Heart left ventricle (tissue), 16 donors: ENCODE results near the gene CYP3A4. TPM values are rescaled to one million over a fixed set of nuclear protein-coding genes. Genes with fewer than 3 reads are reported as not detected.

ENCODE experiments used
- ATAC-seq, 4 donors: fragments of 200-7000 bp; cut with Tn5 transposase; one replicate each; pipeline ENCODE4 v1.9.1; 2020 to 2022; ENCODE audit warnings: moderate library complexity in 4 of 4, mild to moderate bottlenecking in 3 of 4, moderate number of reproducible peaks in 1 of 4
- DNase-seq, 5 donors: peaks; one replicate each; pipeline ENCODE4 v3.0.0-alpha.2; 2020
- H3K27ac ChIP-seq, 12 donors: fragments of 200-600 bp; sonication (generic) in 4 of 12; one replicate each; pipeline versions ENCODE4 v1.5.0 to v1.8.0; 2016 to 2022; ENCODE audit warnings: mild to moderate bottlenecking in 2 of 12
- H3K27me3 ChIP-seq, 9 donors: fragments of 200-600 bp; sonication (generic) in 2 of 9; one replicate each; pipeline versions ENCODE4 v1.5.1 to v1.8.0; 2016 to 2022; ENCODE audit warnings: mild to moderate bottlenecking in 3 of 9
- H3K36me3 ChIP-seq, 9 donors: fragments of 200-600 bp; sonication (generic) in 2 of 9; one replicate each; pipeline versions ENCODE4 v1.5.0 to v1.8.0; 2018 to 2022; ENCODE audit warnings: mild to moderate bottlenecking in 2 of 9
- H3K4me1 ChIP-seq, 12 donors: fragments of 200-600 bp; sonication (generic) in 4 of 12; one replicate each; pipeline versions ENCODE4 v1.5.0 to v1.8.0; 2016 to 2022; ENCODE audit warnings: mild to moderate bottlenecking in 3 of 12
- H3K4me3 ChIP-seq, 12 donors: fragments of 200-600 bp; sonication (generic) in 4 of 12; one replicate each; pipeline versions ENCODE4 v1.5.0 to v1.8.0; 2017 to 2022; ENCODE audit warnings: mild to moderate bottlenecking in 9 of 12, moderate library complexity in 4 of 12
- H3K9me3 ChIP-seq, 12 donors: fragments of 200-600 bp; sonication (generic) in 4 of 12; one replicate each; pipeline versions ENCODE4 v1.5.0 to v1.8.0; 2016 to 2022; ENCODE audit warnings: mild to moderate bottlenecking in 1 of 12
- CTCF ChIP-seq, 12 donors: fragments of 200-600 bp; sonication (generic) in 4 of 12; IDR thresholded peaks; one replicate each; pipeline versions ENCODE4 v1.5.0 to v1.8.0; 2018 to 2022; ENCODE audit warnings: antibody characterized with exemption in 12 of 12, mild to moderate bottlenecking in 5 of 12
- POLR2A ChIP-seq, 2 donors: fragments of 450-650 bp; IDR thresholded peaks; one replicate each; pipeline ENCODE4 v1.6.1; 2017; ENCODE audit warnings: antibody characterized with exemption in 2 of 2, mild to moderate bottlenecking in 2 of 2, moderate library complexity in 2 of 2
- WGBS, 4 donors: extraction: QIAGEN DNeasy Blood & Tissue Kit in 2 of 4; methylation state at CpG; one replicate each; pipeline versions ENCODE4 v1.1.5 to v1.1.7; 2013 to 2018; 5-methylcytosine and 5-hydroxymethylcytosine counted together
- intact Hi-C, 10 donors: fragments of 100-400 bp; cut with DNase I; formaldehyde crosslinking; loops; one replicate each; pipeline versions ENCODE4 v1.11.1 to v1.14.2; 2022
- long read RNA-seq, 3 donors: library from polyadenylated mRNA; unstranded; transcript quantifications; one replicate each; pipeline ENCODE4 v2.0.0, GENCODE V29; 2020 to 2021
- polyA plus RNA-seq, 2 donors: library from polyadenylated mRNA; stranded (reverse); fragments of 200-250 nt; gene quantifications; one replicate each; pipeline ENCODE4 v1.2.3, GENCODE V29; 2013
- total RNA-seq, 9 donors: library from RNA; depleted of rRNA in 2 of 9; stranded (reverse); fragments of >200 nt in 2 of 9; fragmentation: NEBNext Ultra II Directional in 3 of 9; extraction: Animal tissue kit (Norgen Biotek cat#: 25700) in 3 of 9; gene quantifications; one replicate each; pipeline versions ENCODE4 v1.1.0 to v1.2.4, GENCODE V29; 2016 to 2023
- donor health status: ischemic (EF 13 %, LVEDD 7.1; RV severe dilation, severe dysfunction).
- donor health status: healthy with polysubstance abuse.
- donor health status: DM: no; HTN: yes; CAD: no.
- donor health status: DM: no; HTN: no; CAD: no.
- donor health status: ischemic (EF 25% LVEDD 6.9; RV normal size, moderate dysfunction).
- donor health status: ischemic (EF 25% LVEDD 5.7; RV mildly dilated, moderate dysfunction).
- donor health status: healthy.
- donor health status: DM: yes; HTN: yes; CAD: no.
- donor health status: ischemic (EF 35%, LVEDD 5.7; RV mildly dilated, moderate dysfunction).
- donor health status: nonischemic (EF 11% LVEDD 7.7; RV severe dilation, severe dysfunction).
- donor health status: DM: yes; HTN: yes; CAD: no.
- donor health status: PGD.
- donor health status: ischemic (EF 29% LVEDD 5.4; RV normal size, mild dysfunction).
- donor health status: nonischemic (EF 23%, LVEDD 6.1; RV moderate dilation, normal function).

Gene CYP3A4
- total RNA-seq (under 1 TPM in 1 of 9 donors, not detected in 8; 0.56 TPM), polyA plus RNA-seq (under 1 TPM in 1 of 2 donors, not detected in 1; 0.03 TPM)
- long read RNA-seq, donor 1: 0 reads
- long read RNA-seq, donor 2: 0 reads
- long read RNA-seq, donor 3: 0 reads

GRCh38 chr7:99784007-99784406, at the start of gene CYP3A4:
CYP3A4 (minus strand) TSS chr7:99784184; CDS start chr7:99784081, 103 bp downstream.
- H3K9me3 ChIP-seq: no peaks in the 10 kb centered on the region
- ATAC-seq (no peak), DNase-seq (no peak)
- H3K4me1 ChIP-seq: no peaks in the 10 kb centered on the region
- H3K27ac ChIP-seq: no peak within 1 kb of the TSS
- H3K36me3 ChIP-seq: no peaks in the 10 kb centered on the region
- no peaks in the 10 kb centered on the region for H3K27me3 ChIP-seq
- TF ChIP-seq POLR2A (IDR thresholded peaks at IDR 0.05) (no peak), CTCF (IDR thresholded peaks at IDR 0.05) (no peak)
- intact Hi-C loops: no loop called here
- H3K4me3 ChIP-seq: no peak within 1 kb of the TSS

GRCh38 chr7:99833289-99833877, 49.4 kb upstream of the CYP3A4 start:
- no peaks in the 10 kb centered on the region for H3K4me1 ChIP-seq
- 29 to 34% (median 30%) methylated on average over 8 of the region's 8 CpGs for WGBS, 4 donors
- H3K36me3 ChIP-seq: no peaks in the 10 kb centered on the region
- TF ChIP-seq POLR2A (IDR thresholded peaks at IDR 0.05) (no peak), CTCF (IDR thresholded peaks at IDR 0.05) (no peak)
- ATAC-seq (no peak), DNase-seq (no peak)
- no peak overlapping the region for H3K4me3 ChIP-seq
- intact Hi-C loops: no loop called here
- H3K27ac ChIP-seq: no peak overlapping the region
- no peaks in the 10 kb centered on the region for H3K9me3 ChIP-seq
- H3K27me3 ChIP-seq: peaks cover 0 to 5% (median 0%) of the 10 kb centered on the region in 9 donors

- H3K9me3 ChIP-seq: no peaks in the 10 kb centered on the region
- no peaks in the 10 kb centered on the region for H3K36me3 ChIP-seq
- intact Hi-C loops: no loop called here
- H3K27ac ChIP-seq: no peak overlapping the region
- ATAC-seq: no peak
- H3K4me3 ChIP-seq: no peak overlapping the region
- DNase-seq: no peak
- H3K4me1 ChIP-seq: no peaks in the 10 kb centered on the region
- no peak for TF ChIP-seq POLR2A (IDR thresholded peaks at IDR 0.05)
- TF ChIP-seq CTCF (IDR thresholded peaks at IDR 0.05): no peak
- H3K27me3 ChIP-seq: peaks cover 0 to 5% (median 0%) of the 10 kb centered on the region in 9 donors
Measured at GRCh38 chr7:99831595-99831994, 47.6 kb upstream of the CYP3A4 start.

DNA sequence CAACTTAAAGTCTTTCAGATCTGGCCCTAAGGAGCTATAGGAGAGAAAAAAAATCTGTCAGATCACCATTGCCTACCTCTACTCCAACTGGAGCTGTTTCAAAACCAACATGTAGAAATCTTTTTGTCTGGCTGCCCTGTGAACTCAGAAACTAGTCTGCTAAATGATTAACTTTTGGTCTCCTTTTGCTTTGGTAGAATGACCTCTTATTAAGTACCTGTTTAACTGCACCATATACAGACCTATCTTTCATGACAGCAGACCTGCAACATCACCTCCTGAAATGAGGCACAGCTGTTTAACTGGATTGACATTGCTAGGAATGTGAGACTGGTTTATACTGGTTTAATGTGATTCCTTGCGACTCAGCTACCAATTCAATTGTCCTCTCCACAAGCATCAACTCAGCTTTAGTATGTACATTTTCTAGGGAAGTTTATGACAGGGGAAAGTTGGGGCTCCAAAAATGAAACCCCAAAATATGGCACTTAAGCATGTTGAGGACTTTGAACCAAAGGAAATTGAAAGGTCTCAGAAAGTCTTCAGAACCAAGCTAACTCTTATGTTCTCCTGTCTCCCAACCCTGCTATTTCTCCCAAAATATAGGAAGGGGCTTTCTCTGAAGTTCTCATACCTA, 45.7 kb upstream of the CYP3A4 start:
- DNase-seq: no peak
- intact Hi-C loops: no loop called here
- 93 to 99% (median 96%) methylated on average over 1 of the region's 1 CpG for WGBS, 4 donors

More for the DNA sequence above, 45.7 kb upstream of the CYP3A4 start:
- Histone ChIP-seq H3K27ac (no peak overlapping the region), H3K4me3 (no peak overlapping the region), H3K9me3 (no peaks in the 10 kb centered on the region), H3K4me1 (no peaks in the 10 kb centered on the region), H3K36me3 (no peaks in the 10 kb centered on the region), H3K27me3 (peaks cover 0 to 5% (median 0%) of the 10 kb centered on the region in 9 donors)
- ATAC-seq: no peak
- TF ChIP-seq CTCF (IDR thresholded peaks at IDR 0.05) (no peak), POLR2A (IDR thresholded peaks at IDR 0.05) (no peak)
